SK-N-SH (cell line): ENCODE measurements around the gene NLGN1.

Source experiments
- CTCF ChIP-seq: fragments of 200-600 bp; sonication (generic); IDR thresholded peaks from 2 replicates; pipeline ENCODE4 v1.6.1; 2017; ENCODE audit warnings: antibody characterized with exemption, mild to moderate bottlenecking, moderate library complexity
- EZH2phosphoT487 ChIP-seq: fragments of 200-600 bp; sonication (generic); IDR thresholded peaks from 2 replicates; pipeline ENCODE4 v1.6.1; 2017; ENCODE audit warnings: low read depth, mixed run types, mild to moderate bottlenecking, antibody characterized with exemption, moderate library complexity, borderline replicate concordance
- NRF1 ChIP-seq: IDR thresholded peaks from 2 replicates; pipeline ENCODE4 v1.6.1; 2012; ENCODE audit warnings: low read depth, mild to moderate bottlenecking, low read length
- TAF1 ChIP-seq: IDR thresholded peaks from 2 replicates; pipeline ENCODE4 v1.6.1; 2012; ENCODE audit warnings: low read depth, mild to moderate bottlenecking, low read length, moderate library complexity, borderline replicate concordance
- USF2 ChIP-seq: fragments of 150-350 bp; IDR thresholded peaks from 2 replicates; pipeline ENCODE4 v1.6.1; 2017; ENCODE audit warnings: antibody characterized with exemption, low read length, low read depth, borderline replicate concordance
- YY1 ChIP-seq: IDR thresholded peaks from 2 replicates; pipeline ENCODE4 v1.4.0; 2012; ENCODE audit warnings: low read depth, mild to moderate bottlenecking

- no peak for TF ChIP-seq USF2
- TF ChIP-seq YY1: no peak
- no peak for TF ChIP-seq EZH2phosphoT487
- no peak for TF ChIP-seq TAF1
- no peak for TF ChIP-seq CTCF
- TF ChIP-seq NRF1: no peak
Observed at GRCh38 chr3:173547070-173547469, 149.5 kb downstream of the NLGN1 start.
